Measurements from ENCODE around the gene CAMK2A.
"Not testable (repeated sequence)": the region's sequence is repeated elsewhere in the genome, so short reads cannot be mapped to it uniquely, and the experiment has no call there.

Gene CAMK2A

GRCh38 chr5:150253416-150254208, 36.0 kb downstream of the CAMK2A start:
- H3K9me3 Mint-ChIP-seq, result no peaks in the 10 kb centered on the region
- no peak overlapping the region for H3K27ac Mint-ChIP-seq

GRCh38 chr5:150252489-150252888, 37.1 kb downstream of the CAMK2A start:
- Mint-ChIP-seq H3K4me1 (ENCODE audit: low read depth) (no peaks in the 10 kb centered on the region), H3K36me3 (ENCODE audit: low read depth) (no peaks in the 10 kb centered on the region), H3K27me3 (peaks cover 3% of the 10 kb centered on the region), H3K4me3 (no peak overlapping the region), H3K27ac (no peak overlapping the region), H3K9me3 (no peaks in the 10 kb centered on the region)
- intact Hi-C loops (cut with micrococcal nuclease), result no loop called here

More at GRCh38 chr5:150253416-150254208, 36.0 kb downstream of the CAMK2A start:
- intact Hi-C loops (cut with micrococcal nuclease), result no loop called here
- Mint-ChIP-seq H3K27me3 (peaks cover 3% of the 10 kb centered on the region), H3K4me3 (no peak overlapping the region), H3K4me1 (ENCODE audit: low read depth) (no peaks in the 10 kb centered on the region), H3K36me3 (ENCODE audit: low read depth) (no peaks in the 10 kb centered on the region)

GRCh38 chr5:150251504-150251903, 38.1 kb downstream of the CAMK2A start:
- H3K27me3 Mint-ChIP-seq, result peaks cover 3% of the 10 kb centered on the region
- no peaks in the 10 kb centered on the region for H3K9me3 Mint-ChIP-seq
- H3K4me3 Mint-ChIP-seq, result no peak overlapping the region
- H3K36me3 Mint-ChIP-seq (ENCODE audit: low read depth), result no peaks in the 10 kb centered on the region
- intact Hi-C loops (cut with micrococcal nuclease), result no loop called here
- no peak overlapping the region for H3K27ac Mint-ChIP-seq
- H3K4me1 Mint-ChIP-seq (ENCODE audit: low read depth), result no peaks in the 10 kb centered on the region

- Mint-ChIP-seq H3K36me3 (ENCODE audit: low read depth) (no peaks in the 10 kb centered on the region), H3K9me3 (no peaks in the 10 kb centered on the region), H3K27ac (no peak overlapping the region), H3K4me3 (no peak overlapping the region), H3K27me3 (peaks cover 3% of the 10 kb centered on the region), H3K4me1 (ENCODE audit: low read depth) (no peaks in the 10 kb centered on the region)
- intact Hi-C loops (cut with micrococcal nuclease), result no loop called here
Observed at GRCh38 chr5:150249744-150250143, 39.8 kb downstream of the CAMK2A start.

GRCh38 chr5:150248946-150249345, 40.6 kb downstream of the CAMK2A start:
- Mint-ChIP-seq H3K36me3 (ENCODE audit: low read depth) (no peaks in the 10 kb centered on the region), H3K4me1 (ENCODE audit: low read depth) (no peaks in the 10 kb centered on the region), H3K9me3 (no peaks in the 10 kb centered on the region), H3K27ac (no peak overlapping the region), H3K27me3 (peaks cover 3% of the 10 kb centered on the region), H3K4me3 (no peak overlapping the region)
- intact Hi-C loops (cut with micrococcal nuclease), result no loop called here

GRCh38 chr5:150248493-150248892, 41.1 kb downstream of the CAMK2A start:
- H3K27me3 Mint-ChIP-seq; H3K27ac Mint-ChIP-seq; H3K4me3 Mint-ChIP-seq; H3K4me1 Mint-ChIP-seq (ENCODE audit: low read depth); H3K36me3 Mint-ChIP-seq (ENCODE audit: low read depth); intact Hi-C loops (cut with micrococcal nuclease); H3K9me3 Mint-ChIP-seq: not testable (repeated sequence)

GRCh38 chr5:150247726-150248125, 41.8 kb downstream of the CAMK2A start:
- no peak overlapping the region for H3K27ac Mint-ChIP-seq
- intact Hi-C loops (cut with micrococcal nuclease), result no loop called here
- H3K9me3 Mint-ChIP-seq, result no peaks in the 10 kb centered on the region

GRCh38 chr5:150246835-150247234, 42.7 kb downstream of the CAMK2A start:
- Mint-ChIP-seq H3K27me3 (peaks cover 6% of the 10 kb centered on the region), H3K4me3 (no peak overlapping the region), H3K36me3 (ENCODE audit: low read depth) (no peaks in the 10 kb centered on the region), H3K27ac (no peak overlapping the region), H3K9me3 (no peaks in the 10 kb centered on the region), H3K4me1 (ENCODE audit: low read depth) (no peaks in the 10 kb centered on the region)
- intact Hi-C loops (cut with micrococcal nuclease), result no loop called here

More at GRCh38 chr5:150247726-150248125, 41.8 kb downstream of the CAMK2A start:
- Mint-ChIP-seq H3K4me3 (no peak overlapping the region), H3K36me3 (ENCODE audit: low read depth) (no peaks in the 10 kb centered on the region), H3K4me1 (ENCODE audit: low read depth) (no peaks in the 10 kb centered on the region), H3K27me3 (peaks cover 5% of the 10 kb centered on the region)

- no peaks in the 10 kb centered on the region for H3K36me3 Mint-ChIP-seq (ENCODE audit: low read depth)
- intact Hi-C loops (cut with micrococcal nuclease), result no loop called here
- no peak overlapping the region for H3K4me3 Mint-ChIP-seq
- H3K4me1 Mint-ChIP-seq (ENCODE audit: low read depth), result peaks cover 4% of the 10 kb centered on the region
- no peaks in the 10 kb centered on the region for H3K9me3 Mint-ChIP-seq
- H3K27ac Mint-ChIP-seq, result no peak overlapping the region
- peaks cover 8% of the 10 kb centered on the region for H3K27me3 Mint-ChIP-seq
Observed at GRCh38 chr5:150246429-150246828, 43.1 kb downstream of the CAMK2A start.

- Mint-ChIP-seq H3K4me1 (ENCODE audit: low read depth) (peaks cover 8% of the 10 kb centered on the region), H3K4me3 (no peak overlapping the region), H3K27me3 (peaks cover 8% of the 10 kb centered on the region), H3K9me3 (no peaks in the 10 kb centered on the region), H3K36me3 (ENCODE audit: low read depth) (no peaks in the 10 kb centered on the region), H3K27ac (no peak overlapping the region)
- intact Hi-C loops (cut with micrococcal nuclease), result no loop called here
Observed at GRCh38 chr5:150245808-150246207, 43.8 kb downstream of the CAMK2A start.

GRCh38 chr5:150245111-150245789, 44.3 kb downstream of the CAMK2A start:
- H3K9me3 Mint-ChIP-seq, result no peaks in the 10 kb centered on the region

GRCh38 chr5:150244209-150244608, 45.4 kb downstream of the CAMK2A start:
- no peak overlapping the region for H3K4me3 Mint-ChIP-seq
- no peaks in the 10 kb centered on the region for H3K36me3 Mint-ChIP-seq (ENCODE audit: low read depth)
- intact Hi-C loops (cut with micrococcal nuclease), result no loop called here
- peaks cover 8% of the 10 kb centered on the region for H3K4me1 Mint-ChIP-seq (ENCODE audit: low read depth)
- no peaks in the 10 kb centered on the region for H3K9me3 Mint-ChIP-seq
- no peak overlapping the region for H3K27ac Mint-ChIP-seq
- peaks cover 4% of the 10 kb centered on the region for H3K27me3 Mint-ChIP-seq

More at GRCh38 chr5:150245111-150245789, 44.3 kb downstream of the CAMK2A start:
- H3K36me3 Mint-ChIP-seq (ENCODE audit: low read depth), result no peaks in the 10 kb centered on the region
- no peak overlapping the region for H3K27ac Mint-ChIP-seq
- intact Hi-C loops (cut with micrococcal nuclease), result no loop called here
- H3K27me3 Mint-ChIP-seq, result peaks cover 8% of the 10 kb centered on the region
- H3K4me3 Mint-ChIP-seq, result no peak overlapping the region
- H3K4me1 Mint-ChIP-seq (ENCODE audit: low read depth), result peaks cover 8% of the 10 kb centered on the region

GRCh38 chr5:150243590-150243989, 46.0 kb downstream of the CAMK2A start:
- Mint-ChIP-seq H3K9me3 (no peaks in the 10 kb centered on the region), H3K27ac (no peak overlapping the region), H3K4me3 (no peak overlapping the region), H3K27me3 (peaks cover 6% of the 10 kb centered on the region), H3K36me3 (ENCODE audit: low read depth) (no peaks in the 10 kb centered on the region), H3K4me1 (ENCODE audit: low read depth) (peaks cover 8% of the 10 kb centered on the region)
- intact Hi-C loops (cut with micrococcal nuclease), result no loop called here

GRCh38 chr5:150242251-150242894, 47.2 kb downstream of the CAMK2A start:
- peaks cover 6% of the 10 kb centered on the region for H3K27me3 Mint-ChIP-seq
- no peak overlapping the region for H3K4me3 Mint-ChIP-seq
- intact Hi-C loops (cut with micrococcal nuclease), result no loop called here
- H3K36me3 Mint-ChIP-seq (ENCODE audit: low read depth), result no peaks in the 10 kb centered on the region
- H3K27ac Mint-ChIP-seq, result no peak overlapping the region
- peaks cover 8% of the 10 kb centered on the region for H3K4me1 Mint-ChIP-seq (ENCODE audit: low read depth)
- no peaks in the 10 kb centered on the region for H3K9me3 Mint-ChIP-seq

All from dendritic cell treated with granulocyte-macrophage colony-stimulating factor and Interleukin-4, amounts not matched to agents 40 ng/mL and 50 ng/mL, for 4 days (primary cell).